Adipose tissue (tissue), 3 donors: ENCODE measurements around the gene AKR7A3. TPM values are rescaled to one million over a fixed set of nuclear protein-coding genes. Genes with fewer than 3 reads are reported as not detected.
"Not testable (repeated sequence)": the region's sequence is repeated elsewhere in the genome, so short reads cannot be mapped to it uniquely, and the experiment has no call there.

Experiments
- H3K27ac ChIP-seq: one replicate; pipeline ENCODE4 v1.5.1; 2013; ENCODE audit warnings: low read depth, low read length
- WGBS, 3 donors: extraction: QIAGEN DNeasy Blood & Tissue Kit; methylation state at CpG; one replicate each; pipeline ENCODE4 v1.1.7; 2013; 5-methylcytosine and 5-hydroxymethylcytosine counted together
- polyA plus RNA-seq, 3 donors: library from polyadenylated mRNA; stranded (reverse); fragments of 200-250 nt; gene quantifications; one replicate each; pipeline ENCODE4 v1.2.3, GENCODE V29; 2013
- donor health status: healthy with polysubstance abuse.
- donor health status: Bipolar disorder and iron deficiency.
- donor health status: healthy.

The AKR7A3 gene
- polyA plus RNA-seq, result 100 to 1,000 TPM in 1 of 3 donors, 10 to 100 TPM in 1, 1 to 10 TPM in 1; 1.0 to 296 (median 29.6) TPM

DNA sequence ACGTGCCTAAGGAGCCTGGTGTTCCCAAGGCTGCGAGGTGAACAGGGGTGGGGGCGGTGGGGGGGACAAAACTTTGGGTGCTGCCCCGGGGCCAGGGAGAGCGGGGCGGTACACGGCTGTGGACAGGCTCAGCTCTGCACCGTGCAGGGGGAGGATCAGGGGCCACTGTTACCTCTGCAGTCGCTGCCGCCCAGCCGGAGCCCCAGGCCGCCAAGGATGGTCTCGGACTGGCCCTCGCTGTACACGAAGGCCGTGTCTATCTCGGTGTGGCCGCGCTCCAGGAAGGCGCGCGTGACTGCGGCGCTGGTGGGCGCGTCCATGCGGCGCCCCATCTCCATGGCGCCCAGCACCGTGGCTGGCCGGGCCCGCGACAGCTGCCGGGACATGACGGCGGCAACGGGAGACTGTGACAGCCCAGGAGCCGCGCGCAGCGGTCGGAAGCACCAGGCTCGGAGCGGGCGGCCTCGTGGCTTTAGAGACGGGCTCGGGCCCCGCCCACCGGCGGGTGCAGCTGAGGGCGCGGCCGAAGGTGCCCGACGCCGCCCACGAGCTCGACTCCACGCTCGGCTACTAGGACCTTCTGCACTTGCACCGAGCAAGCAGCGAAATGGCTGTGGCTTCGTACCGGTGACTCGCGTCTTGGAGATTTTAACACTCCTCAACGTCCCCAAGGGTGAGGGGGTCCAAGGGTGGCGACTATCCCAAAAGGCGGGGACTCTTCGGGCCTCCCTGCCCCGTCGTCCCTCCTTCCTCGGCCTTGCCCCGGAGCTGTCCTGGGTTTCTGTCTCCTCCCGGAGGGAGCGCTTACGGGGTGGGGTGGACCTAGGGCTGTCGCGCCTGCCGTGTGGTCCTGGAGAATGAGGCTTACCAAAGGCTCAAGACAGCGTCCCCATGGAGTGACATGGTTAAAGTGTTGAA is at the start of gene AKR7A3:
Gene AKR7A3 (minus strand): TSS at position 447 of the 918 bp plus-strand sequence. CDS start 61 bp downstream, at position 386.
- 14 to 18% (median 16%) methylated on average over 57 to 69 of the region's 82 CpGs for WGBS, 3 donors

GRCh38 chr1:19338323-19338762 is 49.8 kb upstream of the AKR7A3 start:
- 45 to 89% (median 89%) methylated on average over 27 of the region's 27 CpGs for WGBS, 3 donors

More for the DNA sequence above, at the start of gene AKR7A3:
- not testable (repeated sequence) for H3K27ac ChIP-seq

GRCh38 chr1:19337289-19337688 is 48.7 kb upstream of the AKR7A3 start:
- no peak overlapping the region for H3K27ac ChIP-seq
- 85 to 100% (median 86%) methylated on average over 4 of the region's 4 CpGs for WGBS, 3 donors

More at GRCh38 chr1:19338323-19338762, 49.8 kb upstream of the AKR7A3 start:
- H3K27ac ChIP-seq, result no peak overlapping the region

DNA sequence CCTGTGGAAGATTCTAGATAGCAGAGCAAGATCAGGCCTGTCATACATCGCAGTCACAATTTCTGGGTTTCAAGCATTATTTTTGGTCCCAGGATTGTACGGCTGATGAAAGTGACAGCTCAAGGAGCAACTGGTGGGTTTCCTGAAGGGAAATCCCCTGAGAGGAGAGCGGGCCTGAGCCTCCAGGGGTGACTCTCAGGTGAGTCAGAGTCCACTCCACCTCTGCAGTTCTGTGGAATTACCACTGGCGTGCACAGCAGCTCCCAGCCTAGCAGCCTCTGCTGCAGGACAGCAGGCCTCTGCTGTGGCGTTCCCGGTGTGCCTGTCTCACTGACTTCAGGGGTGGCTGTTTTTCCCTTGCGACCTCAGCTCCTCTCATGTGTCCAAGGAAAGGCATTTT is 48.0 kb upstream of the AKR7A3 start:
- no peak overlapping the region for H3K27ac ChIP-seq
- WGBS, 3 donors, result 90 to 97% (median 91%) methylated on average over 7 of the region's 7 CpGs

GRCh38 chr1:19333587-19334354 is 45.2 kb upstream of the AKR7A3 start:
- no peak overlapping the region for H3K27ac ChIP-seq
- WGBS, 3 donors, result 77 to 89% (median 80%) methylated on average over 9 of the region's 9 CpGs

DNA sequence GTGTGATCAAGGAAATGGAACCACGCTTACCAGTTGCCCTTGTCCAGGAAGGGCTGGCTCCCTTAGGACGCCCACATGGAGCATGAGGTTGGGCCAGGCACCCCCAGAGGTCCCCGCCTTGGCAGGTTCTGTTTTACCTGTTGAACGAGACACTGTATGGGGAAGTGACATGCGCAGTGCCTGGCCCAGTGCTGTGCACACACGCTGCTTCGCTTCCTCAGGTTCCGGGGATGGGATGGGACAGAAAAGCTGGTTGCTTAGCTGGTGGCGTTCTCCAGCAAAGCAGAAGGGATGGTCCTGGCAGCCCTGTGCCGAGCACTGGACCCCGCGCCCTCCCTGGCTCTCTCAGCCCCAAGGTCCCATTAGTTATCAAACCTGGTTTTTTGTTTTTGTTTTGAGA is 44.3 kb upstream of the AKR7A3 start:
- 90 to 94% (median 91%) methylated on average over 12 of the region's 12 CpGs for WGBS, 3 donors
- H3K27ac ChIP-seq, result no peak overlapping the region

- 91 to 96% (median 94%) methylated on average over 13 of the region's 13 CpGs for WGBS, 3 donors
- H3K27ac ChIP-seq, result no peak overlapping the region
These were observed 42.8 kb upstream of the AKR7A3 start for GRCh38 chr1:19331262-19331878.

- WGBS, 3 donors, result 90 to 94% (median 91%) methylated on average over 14 of the region's 14 CpGs
- no peak overlapping the region for H3K27ac ChIP-seq
These were observed 42.0 kb upstream of the AKR7A3 start for GRCh38 chr1:19330449-19331135.

GRCh38 chr1:19329611-19330010 is 41.0 kb upstream of the AKR7A3 start:
- 91 to 96% (median 92%) methylated on average over 5 of the region's 5 CpGs for WGBS, 3 donors
- no peak overlapping the region for H3K27ac ChIP-seq

- H3K27ac ChIP-seq, result no peak overlapping the region
- WGBS, 3 donors, result 85 to 90% (median 87%) methylated on average over 13 of the region's 13 CpGs
These were observed 40.6 kb upstream of the AKR7A3 start for GRCh38 chr1:19329188-19329587.

DNA sequence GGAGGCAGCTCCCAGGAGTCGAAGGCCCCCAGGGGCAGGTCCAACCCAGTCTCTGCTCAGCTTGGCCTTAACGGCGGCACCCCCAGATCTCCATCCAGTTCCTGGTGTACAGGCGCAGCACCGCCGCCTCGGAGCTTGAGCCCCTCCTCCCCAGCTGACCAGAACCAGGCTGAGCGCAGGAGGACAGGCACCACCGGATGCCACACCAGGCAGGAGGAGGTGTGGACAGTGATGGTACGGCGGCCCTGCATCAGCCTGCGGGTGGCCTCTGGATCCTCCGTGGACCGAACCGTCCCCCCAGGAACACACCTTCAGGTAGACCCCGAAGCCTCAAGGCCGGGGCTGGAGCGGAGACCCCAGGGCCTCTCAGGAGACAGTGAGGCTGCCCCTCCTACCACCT is 39.9 kb upstream of the AKR7A3 start:
- no peak overlapping the region for H3K27ac ChIP-seq
- 92 to 96% (median 93%) methylated on average over 18 of the region's 18 CpGs for WGBS, 3 donors

- 82 to 91% (median 87%) methylated on average over 9 of the region's 9 CpGs for WGBS, 3 donors
- no peak overlapping the region for H3K27ac ChIP-seq
These were observed 39.2 kb upstream of the AKR7A3 start for GRCh38 chr1:19327736-19328135.

DNA sequence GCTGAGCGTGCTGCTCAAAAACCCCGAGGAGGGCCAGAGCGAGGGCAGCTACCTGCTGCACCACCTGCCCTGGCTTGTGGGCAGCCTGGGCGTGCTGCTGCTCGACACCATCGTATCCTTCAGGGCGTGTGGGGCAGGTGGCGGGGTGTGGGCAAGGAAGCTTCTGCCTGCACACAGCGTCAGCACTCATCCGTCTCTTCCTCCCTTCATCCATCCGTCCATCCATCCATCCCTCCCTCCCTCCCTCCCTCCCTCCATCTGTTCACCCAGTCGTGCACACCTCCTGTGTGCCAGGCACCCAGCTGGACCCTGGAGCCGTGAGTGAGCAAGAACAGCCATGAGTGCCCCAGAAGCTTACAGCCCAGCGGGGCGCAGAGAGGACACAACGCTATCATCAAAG is 38.7 kb upstream of the AKR7A3 start:
- 83 to 89% (median 88%) methylated on average over 14 to 16 of the region's 16 CpGs for WGBS, 3 donors
- H3K27ac ChIP-seq, result no peak overlapping the region

DNA sequence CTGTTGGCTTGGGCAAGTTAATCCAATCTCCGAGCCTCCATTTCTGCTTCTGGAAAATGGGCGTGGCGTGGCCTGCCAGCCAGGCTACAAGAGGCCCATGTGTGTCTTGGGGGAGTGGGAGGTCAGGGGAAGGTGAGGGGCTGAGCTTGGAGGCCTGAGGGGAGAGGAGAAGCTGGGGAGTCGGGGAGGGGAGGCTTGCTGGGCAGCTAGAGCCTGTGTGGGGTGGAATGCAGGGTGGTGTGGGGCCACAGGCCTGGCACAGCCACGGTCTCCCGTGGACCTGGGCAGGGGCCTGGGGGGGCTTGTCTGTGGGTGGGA is 38.1 kb upstream of the AKR7A3 start:
- no peak overlapping the region for H3K27ac ChIP-seq
- WGBS, 3 donors, result 82 to 90% (median 89%) methylated on average over 6 of the region's 6 CpGs

- no peak overlapping the region for H3K27ac ChIP-seq
- WGBS, 3 donors, result 78 to 91% (median 82%) methylated on average over 32 of the region's 32 CpGs
These were observed 37.6 kb upstream of the AKR7A3 start for GRCh38 chr1:19325958-19326747.

DNA sequence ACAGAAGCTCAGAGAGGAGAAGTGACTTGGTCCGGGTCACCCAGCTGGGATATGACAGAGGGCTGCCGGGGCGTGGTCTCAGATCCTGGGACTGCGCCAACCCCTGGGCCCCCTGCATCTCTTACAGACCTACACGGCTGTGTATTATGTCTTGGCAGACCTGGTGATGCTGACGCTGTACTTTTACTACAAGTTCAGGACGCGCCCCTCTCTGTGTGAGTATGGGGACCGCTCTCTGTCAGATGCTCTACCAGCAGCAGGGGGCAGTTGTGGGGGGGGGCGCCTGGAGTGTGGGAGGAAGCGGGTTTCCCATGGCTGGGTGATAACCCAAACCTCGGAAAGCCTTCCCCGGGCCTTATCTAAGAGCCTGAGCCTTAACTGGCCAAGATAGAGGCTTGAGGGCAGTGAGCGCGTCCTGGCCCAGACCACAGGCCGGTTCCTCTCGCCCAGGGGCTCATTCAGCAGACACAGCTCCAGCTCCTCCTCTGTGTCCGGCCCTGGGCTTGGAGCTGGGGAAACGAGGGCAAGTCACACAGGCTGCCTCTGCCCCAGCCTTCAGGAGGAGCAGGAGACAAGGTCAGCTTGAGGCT is 36.9 kb upstream of the AKR7A3 start:
- H3K27ac ChIP-seq, result no peak overlapping the region
- 81 to 89% (median 81%) methylated on average over 18 to 19 of the region's 19 CpGs for WGBS, 3 donors

DNA sequence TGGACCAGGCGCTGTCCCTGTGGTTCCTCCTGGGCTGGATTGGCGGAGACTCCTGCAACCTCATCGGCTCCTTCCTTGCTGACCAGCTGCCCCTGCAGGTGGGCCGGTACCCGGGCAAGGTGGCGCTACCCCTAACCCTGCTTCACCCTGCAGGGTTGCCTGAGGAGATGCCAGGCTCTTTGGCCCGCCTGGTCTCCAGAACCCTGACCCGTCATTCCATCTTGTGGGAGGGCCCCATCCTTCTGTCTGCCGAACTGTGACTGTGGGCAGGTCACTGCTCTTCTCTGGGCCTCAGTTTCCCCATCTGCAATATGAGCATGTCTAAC is 36.1 kb upstream of the AKR7A3 start:
- H3K27ac ChIP-seq, result no peak overlapping the region
- 94 to 98% (median 95%) methylated on average over 9 of the region's 9 CpGs for WGBS, 3 donors
